Neural progenitor cell (in vitro differentiated cells): Measurements from ENCODE around the gene ABCC3. TPM values are rescaled to one million over a fixed set of nuclear protein-coding genes. Genes with fewer than 3 reads are reported as not detected.

ENCODE experiments used
- DNase-seq: peaks from one replicate; pipeline ENCODE4 v3.0.0-alpha.2; 2016; ENCODE audit warnings: low spot score
- H2AFZ ChIP-seq: fragments of 200-600 bp; sonication (generic); replicated peaks from 2 replicates; pipeline ENCODE4 v1.6.1; 2016; ENCODE audit warnings: antibody characterized with exemption
- H3F3A ChIP-seq: fragments of 200-600 bp; sonication (generic); 2 replicates; pipeline ENCODE4 v1.6.1; 2016; ENCODE audit warnings: antibody characterized with exemption, low read depth
- H3K27ac ChIP-seq: fragments of 200-600 bp; sonication (generic); 2 replicates; pipeline ENCODE4 v1.5.1; 2016; ENCODE audit warnings: mild to moderate bottlenecking
- H3K27me3 ChIP-seq: fragments of 200-600 bp; sonication (generic); 2 replicates; pipeline ENCODE4 v1.6.1; 2016; ENCODE audit warnings: mild to moderate bottlenecking, moderate library complexity
- H3K36me3 ChIP-seq: fragments of 200-600 bp; sonication (generic); 2 replicates; pipeline ENCODE4 v1.5.1; 2016
- H3K4me1 ChIP-seq: fragments of 200-600 bp; sonication (generic); 2 replicates; pipeline ENCODE4 v1.6.1; 2016; ENCODE audit warnings: mixed run types
- H3K4me2 ChIP-seq: fragments of 200-600 bp; sonication (generic); 2 replicates; pipeline ENCODE4 v1.6.1; 2016
- H3K4me3 ChIP-seq: fragments of 200-600 bp; sonication (generic); 2 replicates; pipeline ENCODE4 v1.5.1; 2016
- H3K79me2 ChIP-seq: fragments of 200-600 bp; sonication (generic); 2 replicates; pipeline ENCODE4 v1.6.1; 2016; ENCODE audit warnings: low read depth
- H3K9ac ChIP-seq: fragments of 200-600 bp; sonication (generic); 2 replicates; pipeline ENCODE4 v1.6.1; 2016
- H3K9me3 ChIP-seq: fragments of 200-600 bp; sonication (generic); 2 replicates; pipeline ENCODE4 v1.5.1; 2016; ENCODE audit warnings: low read depth
- H4K20me1 ChIP-seq: fragments of 200-600 bp; sonication (generic); 2 replicates; pipeline ENCODE4 v1.6.1; 2016; ENCODE audit warnings: low read depth
- H3K27ac Mint-ChIP-seq: 3 replicates; pipeline ENCODE4 v1.8.0; 2021; ENCODE audit warnings: mixed read lengths
- H3K27me3 Mint-ChIP-seq: 2 replicates; pipeline ENCODE4 v1.8.0; 2022; ENCODE audit warnings: low read depth, mild to moderate bottlenecking, inconsistent platforms, moderate library complexity, mixed read lengths; ENCODE audit not compliant: insufficient read depth
- H3K36me3 Mint-ChIP-seq: 3 replicates; pipeline ENCODE4 v1.8.0; 2021; ENCODE audit warnings: mixed read lengths
- H3K4me1 Mint-ChIP-seq: 3 replicates; pipeline ENCODE4 v1.8.0; 2021; ENCODE audit warnings: mixed read lengths
- H3K4me3 Mint-ChIP-seq: 3 replicates; pipeline ENCODE4 v1.8.0; 2021; ENCODE audit warnings: mild to moderate bottlenecking, moderate library complexity, mixed read lengths
- H3K9me3 Mint-ChIP-seq: 3 replicates; pipeline ENCODE4 v1.8.0; 2020; ENCODE audit warnings: mixed read lengths
- EZH2 ChIP-seq: fragments of 200-600 bp; sonication (generic); IDR thresholded peaks from 2 replicates; pipeline ENCODE4 v1.6.1; 2017; ENCODE audit warnings: antibody characterized with exemption, mild to moderate bottlenecking, moderate library complexity
- EZH2phosphoT487 ChIP-seq: fragments of 200-600 bp; sonication (generic); IDR thresholded peaks from 2 replicates; pipeline ENCODE4 v1.6.1; 2017; ENCODE audit warnings: antibody characterized with exemption
- total RNA-seq: library from RNA; depleted of rRNA; stranded (reverse); fragments of >200 nt; gene quantifications from 2 replicates; pipeline ENCODE4 v1.2.3, GENCODE V29; 2015; ENCODE audit warnings: low replicate concordance
- TF ChIP-seq, protein P1 (sequence below): fragments of 200-600 bp; sonication (generic); IDR thresholded peaks from 2 replicates; pipeline ENCODE4 v1.5.1; 2017; ENCODE audit warnings: antibody characterized with exemption, mild to moderate bottlenecking

The ABCC3 gene
- total RNA-seq, 1 donor from 2014 or later = not detected

DNA sequence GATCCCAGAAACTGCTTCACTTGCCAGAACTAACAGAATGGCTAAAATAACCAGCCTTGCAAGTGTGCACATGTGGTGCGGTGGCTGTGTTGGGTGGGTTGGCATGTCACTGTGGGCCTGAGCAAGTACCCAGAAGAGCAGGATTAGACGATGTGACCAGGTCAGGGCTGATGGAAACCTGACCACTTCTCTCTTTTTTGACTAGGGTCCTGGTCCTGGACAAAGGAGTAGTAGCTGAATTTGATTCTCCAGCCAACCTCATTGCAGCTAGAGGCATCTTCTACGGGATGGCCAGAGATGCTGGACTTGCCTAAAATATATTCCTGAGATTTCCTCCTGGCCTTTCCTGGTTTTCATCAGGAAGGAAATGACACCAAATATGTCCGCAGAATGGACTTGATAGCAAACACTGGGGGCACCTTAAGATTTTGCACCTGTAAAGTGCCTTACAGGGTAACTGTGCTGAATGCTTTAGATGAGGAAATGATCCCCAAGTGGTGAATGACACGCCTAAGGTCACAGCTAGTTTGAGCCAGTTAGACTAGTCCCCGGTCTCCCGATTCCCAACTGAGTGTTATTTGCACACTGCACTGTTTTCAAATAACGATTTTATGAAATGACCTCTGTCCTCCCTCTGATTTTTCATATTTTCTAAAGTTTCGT lies 56.3 kb downstream of the ABCC3 start:
- Histone ChIP-seq H3F3A (peaks cover 50% of the 10 kb centered on the region), H3K27me3 (no peaks in the 10 kb centered on the region), H3K79me2 (no peaks in the 10 kb centered on the region), H3K4me2 (peak overlapping the region; percentile 29), H3K36me3 (peaks cover 5% of the 10 kb centered on the region), H3K9ac (no peak overlapping the region), H3K4me1 (peaks cover 35% of the 10 kb centered on the region), H3K27ac (peak overlapping the region; percentile 93), H4K20me1 (no peaks in the 10 kb centered on the region), H2AFZ (no peak overlapping the region), H3K9me3 (no peaks in the 10 kb centered on the region), H3K4me3 (no peak overlapping the region)
- peaks cover 64% of the 10 kb centered on the region for H3K4me1 Mint-ChIP-seq
- no peak for DNase-seq
- peaks cover 12% of the 10 kb centered on the region for H3K36me3 Mint-ChIP-seq
- H3K4me3 Mint-ChIP-seq = peak overlapping the region; percentile 43
- TF ChIP-seq, protein P1, sequence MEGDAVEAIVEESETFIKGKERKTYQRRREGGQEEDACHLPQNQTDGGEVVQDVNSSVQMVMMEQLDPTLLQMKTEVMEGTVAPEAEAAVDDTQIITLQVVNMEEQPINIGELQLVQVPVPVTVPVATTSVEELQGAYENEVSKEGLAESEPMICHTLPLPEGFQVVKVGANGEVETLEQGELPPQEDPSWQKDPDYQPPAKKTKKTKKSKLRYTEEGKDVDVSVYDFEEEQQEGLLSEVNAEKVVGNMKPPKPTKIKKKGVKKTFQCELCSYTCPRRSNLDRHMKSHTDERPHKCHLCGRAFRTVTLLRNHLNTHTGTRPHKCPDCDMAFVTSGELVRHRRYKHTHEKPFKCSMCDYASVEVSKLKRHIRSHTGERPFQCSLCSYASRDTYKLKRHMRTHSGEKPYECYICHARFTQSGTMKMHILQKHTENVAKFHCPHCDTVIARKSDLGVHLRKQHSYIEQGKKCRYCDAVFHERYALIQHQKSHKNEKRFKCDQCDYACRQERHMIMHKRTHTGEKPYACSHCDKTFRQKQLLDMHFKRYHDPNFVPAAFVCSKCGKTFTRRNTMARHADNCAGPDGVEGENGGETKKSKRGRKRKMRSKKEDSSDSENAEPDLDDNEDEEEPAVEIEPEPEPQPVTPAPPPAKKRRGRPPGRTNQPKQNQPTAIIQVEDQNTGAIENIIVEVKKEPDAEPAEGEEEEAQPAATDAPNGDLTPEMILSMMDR = no peak
- TF ChIP-seq EZH2phosphoT487 (no peak), EZH2 (no peak)
- H3K9me3 Mint-ChIP-seq = no peaks in the 10 kb centered on the region
- H3K27me3 Mint-ChIP-seq = peaks cover 10% of the 10 kb centered on the region
- peak overlapping the region; percentile 95 for H3K27ac Mint-ChIP-seq

- Histone ChIP-seq H3K4me3 (no peak overlapping the region), H3K27me3 (no peaks in the 10 kb centered on the region), H3K79me2 (no peaks in the 10 kb centered on the region), H4K20me1 (no peaks in the 10 kb centered on the region), H3K36me3 (peaks cover 5% of the 10 kb centered on the region), H2AFZ (no peak overlapping the region), H3K9me3 (no peaks in the 10 kb centered on the region), H3K4me1 (peaks cover 35% of the 10 kb centered on the region), H3K4me2 (peak overlapping the region; percentile 29), H3F3A (peaks cover 46% of the 10 kb centered on the region), H3K27ac (peak overlapping the region; percentile 93), H3K9ac (no peak overlapping the region)
- Mint-ChIP-seq H3K27me3 (peaks cover 10% of the 10 kb centered on the region), H3K4me1 (peaks cover 56% of the 10 kb centered on the region), H3K36me3 (peaks cover 18% of the 10 kb centered on the region), H3K27ac (peak overlapping the region; percentile 95), H3K9me3 (no peaks in the 10 kb centered on the region), H3K4me3 (no peak overlapping the region)
- TF ChIP-seq, protein P1 = no peak
- TF ChIP-seq EZH2phosphoT487 (no peak), EZH2 (no peak)
- no peak for DNase-seq
These were observed 57.1 kb downstream of the ABCC3 start for GRCh38 chr17:50691550-50692447.

DNA sequence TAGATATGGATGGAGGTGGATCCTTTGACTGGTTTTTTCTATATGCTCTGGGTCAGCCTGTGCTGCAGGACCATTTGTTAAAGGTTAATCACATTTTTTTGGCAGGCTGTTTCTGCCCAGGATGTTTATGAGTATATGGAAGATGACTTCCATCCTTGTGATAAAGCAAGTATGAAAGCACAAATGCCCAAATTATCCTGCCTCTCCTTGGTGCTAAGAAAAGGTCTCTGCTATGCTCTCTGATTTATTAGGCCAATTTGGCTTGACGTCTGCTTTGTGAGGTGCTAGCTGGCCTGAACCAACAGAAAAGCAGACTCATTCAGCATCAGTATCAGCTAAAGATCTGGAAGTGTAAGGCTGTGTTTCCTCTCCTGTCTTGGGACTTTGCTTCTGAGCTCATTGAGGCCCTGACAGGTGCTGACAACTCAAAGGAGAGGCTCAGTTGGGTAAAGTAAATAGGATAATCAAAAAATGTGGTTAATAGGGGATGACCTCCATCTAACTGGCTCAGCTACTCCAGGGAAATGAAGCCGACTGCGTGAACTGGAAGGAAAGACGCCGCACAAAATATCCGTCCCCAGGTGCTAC lies 57.9 kb downstream of the ABCC3 start:
- Mint-ChIP-seq H3K27me3 (peaks cover 8% of the 10 kb centered on the region), H3K27ac (no peak overlapping the region)
- no peak overlapping the region for H3K27ac ChIP-seq

More for the DNA sequence above, 57.9 kb downstream of the ABCC3 start:
- Histone ChIP-seq H4K20me1 (no peaks in the 10 kb centered on the region), H3K9me3 (no peaks in the 10 kb centered on the region), H3K4me1 (peaks cover 35% of the 10 kb centered on the region), H3K9ac (no peak overlapping the region), H3K4me2 (no peak overlapping the region), H3K4me3 (no peak overlapping the region), H3K79me2 (no peaks in the 10 kb centered on the region), H2AFZ (no peak overlapping the region), H3K36me3 (peaks cover 5% of the 10 kb centered on the region), H3F3A (peaks cover 46% of the 10 kb centered on the region), H3K27me3 (no peaks in the 10 kb centered on the region)
- no peak for TF ChIP-seq EZH2phosphoT487
- Mint-ChIP-seq H3K4me3 (no peak overlapping the region), H3K36me3 (peaks cover 19% of the 10 kb centered on the region), H3K4me1 (peaks cover 49% of the 10 kb centered on the region), H3K9me3 (no peaks in the 10 kb centered on the region)
- no peak for DNase-seq
